ENCODE results near the gene GMDS.

GRCh38 chr6:1612299-1612973 lies 633.0 kb downstream of the GMDS start:
- TF ChIP-seq CTCF (conservative IDR thresholded peaks at IDR 0.05 in 1 of 2, IDR thresholded peaks at IDR 0.05 in 1 of 2; ENCODE audit: low read depth in 1 of 2, low read length in 2 of 2): no peak
- no peak for TF ChIP-seq EZH2 (IDR thresholded peaks at IDR 0.05; ENCODE audit: low read length, missing control alignments)

All from fibroblast of lung (primary cell).